GM18909 (cell line): Measurements from ENCODE around the gene NCAM2.

Source experiments
- ATAC-seq: cut with Tn5 transposase; IDR thresholded peaks from one replicate; pipeline ENCODE4 v1.9.1; 2021; ENCODE audit warnings: mild to moderate bottlenecking; ENCODE audit not compliant: unreplicated experiment, poor library complexity

The NCAM2 gene

DNA sequence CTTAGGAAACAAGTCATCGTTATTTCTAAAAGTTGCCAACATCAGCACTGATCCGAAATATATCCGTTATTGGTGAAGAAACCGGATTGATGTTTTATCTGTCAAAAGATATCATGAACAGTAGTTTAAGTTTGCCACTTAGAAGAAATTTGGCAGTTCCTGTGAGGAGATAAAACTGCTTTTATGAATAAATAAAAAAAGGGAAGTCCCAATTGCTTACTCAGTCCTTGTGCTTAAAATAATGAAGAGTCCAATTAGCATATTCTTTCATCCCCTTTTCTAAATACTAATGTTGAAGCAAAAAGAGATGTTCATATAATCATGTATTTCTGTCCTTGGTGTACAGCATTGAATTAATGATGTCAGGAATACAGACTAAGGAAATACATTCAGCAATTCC, 164.6 kb downstream of the NCAM2 start:
- no peak for ATAC-seq

DNA sequence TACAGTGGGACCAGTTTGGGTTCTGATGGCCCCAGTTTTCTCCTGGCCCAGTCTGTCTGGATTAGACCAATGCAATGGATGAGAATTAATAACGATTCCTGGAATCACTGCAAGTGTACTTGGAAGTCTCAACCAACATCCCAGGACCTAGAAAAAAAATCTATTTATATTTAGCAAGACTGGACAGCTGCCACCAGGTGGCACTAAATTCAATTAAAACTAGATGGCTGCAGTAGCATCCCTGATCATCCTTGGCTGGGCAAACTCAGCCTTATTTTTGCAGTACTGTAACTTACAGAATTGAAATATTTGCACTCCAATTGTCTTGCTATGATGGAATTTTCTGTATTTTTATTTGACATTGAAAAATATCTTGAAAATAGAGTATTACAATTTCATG, 165.7 kb downstream of the NCAM2 start:
- ATAC-seq = no peak

DNA sequence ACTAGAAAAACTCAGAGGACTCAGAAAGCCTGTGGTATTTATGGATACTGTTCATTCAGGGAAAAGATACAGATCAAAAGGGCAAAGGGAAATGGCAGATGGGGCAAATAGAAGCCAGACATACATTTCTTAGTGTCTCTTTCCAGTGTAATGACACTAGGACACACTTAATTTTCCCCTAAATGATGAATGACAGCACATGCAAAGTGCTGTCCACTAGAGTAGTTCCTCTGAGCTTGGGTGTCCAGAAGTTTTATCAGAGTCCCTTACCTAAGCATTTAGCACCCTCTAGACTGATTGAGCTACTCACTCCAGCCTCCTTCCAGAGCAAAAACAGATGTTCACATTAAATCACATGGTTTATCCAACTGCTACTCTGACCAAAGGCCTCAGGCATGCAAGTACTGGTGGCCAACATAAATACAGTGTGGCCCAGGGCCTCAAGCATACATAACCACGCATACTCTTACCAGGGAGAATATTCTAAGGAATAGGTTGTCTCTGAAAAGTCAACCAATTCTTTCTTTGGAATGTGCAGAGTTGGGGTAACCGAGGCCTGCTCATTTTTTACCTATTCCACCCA, 166.9 kb downstream of the NCAM2 start:
- ATAC-seq = no peak

DNA sequence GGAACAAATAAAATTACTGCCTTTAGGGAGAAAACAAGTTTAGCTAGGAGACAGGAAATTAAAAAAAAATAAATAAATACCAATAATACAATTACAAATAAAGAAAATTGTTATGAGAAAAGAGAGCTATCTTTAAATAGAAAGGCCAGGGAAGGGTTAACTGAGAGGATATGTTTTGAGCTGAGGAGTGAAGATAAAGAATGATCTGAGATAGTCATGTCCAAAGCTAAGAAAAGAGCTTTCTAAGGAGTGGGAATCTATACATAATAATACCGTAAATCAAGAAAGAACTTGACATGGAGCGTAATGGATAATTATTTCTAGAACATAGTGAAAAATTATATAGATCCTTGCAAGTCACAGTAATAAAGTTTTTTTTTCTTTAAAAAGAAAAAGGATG, 176.5 kb downstream of the NCAM2 start:
- no peak for ATAC-seq

DNA sequence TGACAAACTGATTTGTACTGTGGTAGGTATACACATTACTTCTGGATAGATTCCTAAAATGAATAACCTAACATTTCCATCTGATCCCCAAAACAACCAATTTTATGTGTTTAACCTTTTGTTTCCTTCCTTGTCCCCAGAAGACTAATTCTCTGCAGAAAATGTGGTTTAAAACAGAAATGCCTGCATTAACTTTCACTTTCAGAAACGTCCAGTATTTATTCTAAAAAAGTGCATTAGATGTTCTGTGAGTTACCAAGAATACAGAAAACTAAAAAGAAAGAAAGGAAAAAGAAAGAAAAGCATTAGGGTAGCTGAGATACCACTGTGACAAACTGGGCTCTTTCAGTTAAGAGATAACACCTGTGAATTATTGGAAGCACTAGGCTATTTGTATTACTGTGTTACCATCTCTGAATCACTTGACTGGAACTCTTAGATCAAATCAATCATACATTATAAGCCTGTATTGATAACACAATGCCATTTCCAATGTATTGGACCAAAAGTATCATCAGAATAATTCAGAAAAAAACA, 177.7 kb downstream of the NCAM2 start:
- no peak for ATAC-seq

DNA sequence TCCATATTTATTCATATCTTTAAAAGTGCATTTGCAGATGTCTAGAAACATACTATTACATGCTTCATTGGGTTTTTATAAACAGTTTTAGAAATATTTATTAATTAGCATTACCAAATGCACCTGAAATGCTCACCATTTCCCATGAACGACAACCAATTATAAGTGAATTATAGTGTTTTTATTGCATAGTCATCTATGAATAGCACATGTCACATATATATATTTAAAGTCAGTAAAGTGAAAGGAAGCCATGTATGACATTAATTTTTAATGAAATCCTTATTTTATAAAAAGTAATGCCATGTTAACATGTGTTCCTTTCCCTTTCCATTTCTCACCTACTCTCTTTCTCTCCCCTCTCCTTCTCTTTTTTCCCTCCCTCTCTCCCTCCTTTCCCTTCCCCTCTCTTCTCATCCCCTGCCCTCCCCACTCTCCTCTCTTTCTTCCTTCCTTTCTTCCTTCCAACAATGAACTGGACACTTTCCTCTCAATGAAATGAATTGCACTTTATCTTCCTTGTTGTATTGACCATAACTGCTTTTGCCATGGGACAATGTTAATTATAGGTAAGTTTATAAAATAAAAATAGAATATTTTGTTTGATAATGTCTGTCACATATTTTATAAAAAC, 179.3 kb downstream of the NCAM2 start:
- ATAC-seq = no peak

DNA sequence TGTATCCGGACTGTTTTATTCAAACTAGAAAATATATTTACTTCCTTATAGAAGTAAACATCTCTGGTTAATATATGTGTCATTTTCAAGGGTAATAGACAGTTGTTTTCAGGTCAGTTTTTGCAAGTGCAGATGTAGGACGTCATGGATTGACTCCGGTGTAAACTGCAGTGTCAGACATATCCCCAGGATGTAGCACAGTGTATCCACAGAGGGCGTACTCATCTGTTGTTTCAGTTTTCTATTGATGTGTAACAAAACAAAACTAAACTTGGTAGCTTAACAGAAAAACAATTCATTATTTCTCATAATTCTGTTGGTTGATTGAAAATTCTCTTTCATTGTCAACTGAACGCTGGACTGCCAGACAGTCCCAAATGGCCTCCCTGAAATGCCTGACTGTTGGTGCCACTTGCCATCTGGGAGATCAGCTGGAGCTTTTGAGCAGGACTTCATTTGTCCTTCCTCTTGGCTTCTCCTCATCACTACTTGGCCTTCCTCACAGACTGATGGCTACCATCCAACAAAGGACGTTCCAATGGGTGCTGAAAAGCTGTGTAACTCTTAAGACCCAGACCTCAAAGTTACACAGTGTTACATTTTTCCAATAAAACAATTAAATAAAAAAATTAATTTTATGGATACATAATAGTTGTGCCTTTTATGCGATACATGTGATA, 181.6 kb downstream of the NCAM2 start:
- no peak for ATAC-seq

DNA sequence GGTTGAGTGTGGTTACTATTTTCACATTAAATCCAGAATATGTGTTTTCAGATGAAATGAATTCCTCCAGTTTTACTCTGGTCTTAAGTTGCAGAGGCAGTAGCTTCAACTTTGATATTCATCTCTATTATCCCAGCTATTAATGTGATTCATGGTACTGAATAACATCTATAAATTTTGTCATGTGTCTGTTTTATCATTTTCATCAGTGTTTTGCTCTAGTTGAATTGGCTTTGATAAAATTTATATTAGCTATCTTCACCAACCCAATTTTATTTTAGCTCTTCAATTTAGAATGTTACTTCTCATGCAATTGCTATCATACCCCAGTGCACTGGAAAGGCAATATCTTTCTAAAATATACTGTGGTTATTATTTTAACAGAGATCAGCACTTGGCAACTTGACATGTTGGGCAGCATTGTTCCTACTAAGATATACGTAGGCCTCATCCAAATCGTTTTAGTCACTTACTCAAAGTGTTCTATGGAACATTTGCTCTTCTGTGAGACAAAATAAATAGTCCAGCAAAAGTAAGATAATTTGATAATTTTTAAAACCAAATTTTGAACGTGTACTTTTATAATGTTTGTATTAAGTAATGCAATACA, 184.3 kb downstream of the NCAM2 start:
- ATAC-seq = no peak

DNA sequence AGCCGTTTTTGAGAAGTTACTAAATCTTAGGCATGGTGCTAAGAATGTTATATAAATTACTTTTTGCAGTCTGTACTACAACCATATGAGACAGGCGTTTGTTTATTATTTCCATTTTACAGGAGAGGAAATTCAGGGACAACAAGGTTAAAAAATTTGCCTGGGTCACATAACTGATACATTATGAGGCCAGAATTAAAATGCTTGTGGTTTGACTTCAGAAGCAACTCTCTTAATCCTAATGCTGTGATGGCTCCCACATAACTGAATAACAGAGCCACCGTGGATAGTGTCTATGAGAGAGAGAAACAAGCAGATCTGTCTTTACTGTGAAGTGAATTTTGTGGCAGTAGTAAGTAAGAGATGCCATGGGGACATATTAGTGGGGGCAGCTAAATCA, 184.9 kb downstream of the NCAM2 start:
- ATAC-seq = no peak

DNA sequence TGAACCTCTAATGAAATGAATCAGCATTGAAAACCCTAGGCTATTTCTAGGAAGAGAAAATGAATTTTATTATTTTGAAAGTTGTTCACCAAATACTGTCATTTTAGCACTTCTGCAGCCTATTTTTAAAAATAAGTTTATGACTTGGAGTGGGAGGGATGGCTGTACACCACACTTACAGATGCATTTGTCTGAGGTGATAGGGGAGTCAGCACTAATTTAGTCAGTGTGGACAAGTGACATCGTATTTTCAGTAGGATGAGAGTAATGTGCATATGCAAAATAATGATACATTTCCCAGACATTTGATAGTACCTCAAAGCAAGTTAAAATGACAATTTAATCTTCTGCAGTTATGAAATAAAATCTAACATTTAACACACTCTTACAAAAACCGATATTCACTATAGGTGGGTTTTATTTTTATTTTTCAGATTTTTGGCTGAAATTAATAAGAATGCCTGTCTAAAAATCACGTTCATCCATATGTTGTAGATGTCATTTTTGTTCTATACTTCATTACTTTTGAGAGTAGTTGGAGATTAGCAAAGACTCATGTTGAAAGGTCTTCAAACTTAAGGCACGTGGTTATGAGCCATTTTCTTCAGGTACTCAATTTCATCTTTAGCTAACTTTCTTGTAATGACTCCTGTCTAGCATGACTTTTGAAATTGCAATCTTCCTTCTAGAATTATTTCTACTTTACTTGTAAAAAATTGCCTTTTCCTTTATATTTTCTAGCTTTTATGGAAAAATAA, 186.7 kb downstream of the NCAM2 start:
- ATAC-seq = no peak

DNA sequence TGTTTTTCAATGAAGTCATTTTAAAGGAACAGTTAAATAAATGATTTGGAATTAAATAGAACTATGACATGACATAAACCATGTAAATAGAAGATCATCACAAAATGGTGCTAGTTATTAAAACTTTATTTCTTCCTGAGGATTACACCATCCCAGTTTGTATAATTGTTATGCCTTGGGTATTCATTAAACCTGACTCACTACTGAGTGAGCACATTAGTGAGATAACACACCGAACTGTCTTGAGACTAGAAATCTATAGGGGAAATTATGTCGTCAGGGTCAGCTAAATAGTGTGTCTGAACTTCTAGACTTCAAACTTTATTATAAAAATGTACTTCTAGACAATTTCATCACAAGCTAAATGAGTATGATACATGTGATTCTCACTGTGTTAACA, 189.4 kb downstream of the NCAM2 start:
- no peak for ATAC-seq

DNA sequence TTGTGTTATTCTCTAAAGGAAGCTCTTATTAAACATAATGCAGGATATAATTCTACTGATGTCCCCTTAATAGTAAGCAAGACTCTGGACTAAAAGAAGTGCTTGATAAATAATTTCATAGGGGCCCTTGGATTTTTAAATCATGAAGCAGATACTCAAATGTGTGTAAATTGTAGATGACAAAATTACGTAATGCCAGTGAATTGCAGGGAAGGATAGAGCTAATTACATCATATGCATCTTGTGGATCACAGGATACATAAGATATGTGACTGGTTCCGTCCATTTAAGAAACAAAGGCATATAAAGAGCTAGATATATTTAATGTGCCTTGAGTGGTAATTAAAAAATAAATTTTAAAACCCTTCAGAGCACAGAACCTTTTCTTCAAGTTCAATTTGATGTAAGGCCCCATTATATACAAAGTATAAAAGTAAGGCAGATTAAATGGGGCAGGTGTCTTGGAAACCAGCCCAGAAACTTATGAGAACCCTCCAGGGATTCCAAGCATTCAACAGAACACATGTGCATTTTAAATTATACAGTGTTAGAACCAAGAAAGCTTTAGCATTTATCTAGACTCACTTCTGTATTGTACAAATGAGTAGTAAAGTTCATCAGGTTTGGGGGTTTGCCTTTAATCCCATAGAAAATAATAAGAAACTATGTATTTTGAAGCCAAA, 190.4 kb downstream of the NCAM2 start:
- no peak for ATAC-seq

DNA sequence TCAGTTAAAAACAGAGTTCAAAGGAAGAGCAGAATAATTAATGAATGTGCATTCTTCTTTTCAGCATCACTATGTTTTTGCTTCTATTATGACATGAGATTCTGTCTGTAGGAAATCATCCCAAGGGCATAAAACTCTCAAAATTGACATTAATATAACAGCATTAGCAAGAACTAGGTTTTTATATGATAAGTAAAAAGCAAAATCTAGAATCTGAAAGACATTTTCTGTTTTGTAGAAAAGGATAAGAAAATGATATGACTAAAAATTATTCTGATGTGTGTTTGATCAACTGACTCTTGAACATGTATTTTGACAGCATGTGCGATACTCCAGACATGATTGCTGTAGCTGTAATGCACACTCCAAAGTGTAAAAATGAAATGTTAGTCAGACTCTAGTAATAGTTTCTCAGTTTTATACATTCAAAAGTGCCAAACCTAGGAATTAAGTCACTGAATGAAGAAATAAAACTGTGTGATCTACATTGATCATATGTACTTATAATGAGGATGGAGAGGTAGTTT, 197.3 kb downstream of the NCAM2 start:
- no peak for ATAC-seq

DNA sequence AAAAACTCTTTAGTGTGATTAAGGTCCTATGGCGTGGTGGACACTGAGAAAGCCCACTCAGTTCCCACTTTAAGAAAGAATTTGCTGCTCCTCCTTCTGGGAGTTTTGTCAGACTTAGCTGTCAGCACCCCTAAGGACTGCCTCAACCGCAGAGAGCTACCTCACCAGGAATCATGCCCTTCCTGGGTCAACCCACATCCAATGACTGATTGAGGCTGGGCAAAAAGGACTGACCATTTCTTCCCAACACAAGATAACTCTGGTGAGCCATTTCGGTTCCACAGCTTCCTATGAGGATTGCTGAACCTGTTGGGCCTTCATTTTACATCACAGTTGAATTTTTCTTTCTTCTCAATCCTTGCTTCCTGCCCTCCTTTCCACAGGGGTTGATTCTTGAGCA, 197.9 kb downstream of the NCAM2 start:
- no peak for ATAC-seq

DNA sequence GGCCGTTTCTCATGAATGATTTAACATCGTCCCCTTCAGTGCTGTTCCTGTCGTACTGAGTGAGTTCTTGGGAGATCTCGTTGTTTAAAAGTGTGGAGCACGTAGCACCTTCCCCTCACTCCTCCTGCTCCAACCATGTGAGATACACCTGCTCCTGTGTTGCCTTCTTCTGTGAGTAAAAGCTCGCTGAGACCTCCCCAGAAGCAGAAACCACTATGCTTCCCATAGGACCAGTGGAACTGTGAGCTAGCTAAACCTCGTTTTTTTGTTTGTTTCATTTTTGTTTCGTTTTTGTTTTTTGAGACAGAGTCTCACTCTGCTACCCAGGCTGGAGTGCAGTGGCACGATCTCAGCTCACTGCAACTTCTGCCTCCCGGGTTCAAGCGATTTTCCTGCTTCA, 198.6 kb downstream of the NCAM2 start:
- no peak for ATAC-seq

DNA sequence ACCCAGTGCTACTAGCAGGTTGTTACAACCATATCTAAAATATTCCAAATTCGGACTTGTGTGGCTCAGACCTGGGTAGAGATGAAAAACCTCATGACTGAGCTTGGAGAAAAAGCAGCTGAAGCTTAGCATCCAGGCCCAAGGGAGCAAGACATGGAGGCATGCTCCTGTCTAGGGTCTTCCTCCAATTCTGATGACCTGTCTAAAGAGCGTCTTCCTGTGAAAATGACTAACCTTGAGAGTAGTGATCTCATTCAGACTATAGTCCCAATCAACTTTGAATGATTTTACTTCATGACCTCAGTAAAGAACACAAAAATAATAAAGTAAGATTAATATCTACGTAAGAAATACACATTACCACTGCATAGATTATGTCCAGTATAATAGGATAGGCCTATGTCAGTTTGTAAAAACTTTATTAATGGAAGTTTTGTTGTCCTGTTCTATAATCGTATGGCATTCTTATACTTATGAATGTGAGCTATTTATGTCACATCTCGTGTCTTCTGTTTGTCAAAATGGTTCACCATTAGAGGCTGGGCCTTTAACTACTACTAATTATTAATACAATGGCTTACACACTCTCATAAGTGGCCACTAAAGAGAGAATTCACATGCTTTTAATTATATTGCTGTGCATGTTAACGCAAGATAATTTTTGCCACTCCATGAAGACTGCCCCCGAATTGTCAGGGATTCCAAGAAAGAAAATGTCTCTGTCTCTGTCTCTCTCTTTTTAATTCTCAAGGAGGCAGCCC, 201.3 kb downstream of the NCAM2 start:
- no peak for ATAC-seq

DNA sequence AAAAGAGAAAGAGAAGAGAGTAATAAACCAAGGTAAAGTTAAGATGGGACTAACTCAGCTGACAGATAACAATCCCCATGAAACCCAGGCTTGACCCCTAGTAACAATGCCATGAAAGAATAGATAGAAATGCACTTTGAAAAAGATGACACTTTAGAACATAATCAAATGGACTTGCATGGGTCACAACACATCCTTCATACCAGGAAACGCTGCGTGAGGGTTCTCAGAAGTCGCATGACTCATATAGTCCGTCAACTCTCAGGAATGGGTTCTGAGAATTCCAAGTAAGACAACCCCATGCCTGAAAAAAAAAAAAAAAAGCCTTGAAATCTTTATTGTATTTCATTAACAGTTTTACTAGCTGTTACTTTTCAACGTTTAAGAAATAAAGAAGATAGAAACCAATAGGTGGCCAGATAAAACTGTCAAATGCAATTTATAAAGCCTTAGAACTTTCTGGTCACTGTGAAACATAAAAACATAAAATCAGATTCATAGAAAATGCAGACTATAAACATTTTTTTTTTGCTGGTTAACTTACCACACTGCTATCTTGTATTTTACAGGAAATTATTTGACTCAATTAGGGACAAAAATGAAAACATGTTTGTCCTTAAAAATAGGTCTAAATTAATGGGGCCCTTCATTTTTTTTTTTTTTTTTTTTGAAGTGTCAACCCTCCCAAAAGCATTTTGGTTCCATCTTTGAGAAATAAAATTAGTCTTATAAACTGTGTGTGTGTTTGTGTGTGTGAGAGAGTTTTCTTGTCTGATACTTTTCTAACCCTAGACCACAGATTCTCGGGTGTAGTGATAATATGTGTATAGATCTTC, 202.1 kb downstream of the NCAM2 start:
- ATAC-seq = no peak

DNA sequence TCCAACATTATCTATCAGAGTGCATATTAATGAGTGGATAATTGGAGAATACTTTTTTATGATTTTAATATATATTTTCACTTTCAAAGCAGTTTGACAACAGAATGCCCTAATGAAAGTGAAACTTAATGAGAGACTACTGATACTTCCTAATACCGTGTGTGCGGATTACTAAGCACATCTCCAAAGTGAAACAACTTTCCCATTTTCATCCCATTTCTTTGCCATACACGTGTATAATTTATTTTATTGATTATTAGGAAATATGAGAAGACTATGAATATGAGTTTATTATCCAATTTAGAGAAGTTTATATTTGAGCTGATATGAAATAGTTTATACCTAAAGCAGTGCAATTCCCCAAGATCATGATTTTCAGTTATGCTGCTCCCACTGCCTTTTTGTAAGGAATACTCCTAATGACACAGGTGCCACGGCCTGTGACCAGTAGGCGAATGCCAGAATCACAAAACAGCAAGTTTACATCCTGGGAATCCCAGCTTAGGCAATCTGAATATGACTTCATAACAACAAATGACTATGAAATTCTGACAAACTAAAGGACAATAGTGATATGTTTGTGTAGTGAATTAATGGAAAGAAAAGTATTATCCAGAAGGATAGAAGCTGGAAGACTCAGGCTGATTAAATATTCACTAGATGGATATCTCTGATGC, 202.9 kb downstream of the NCAM2 start:
- no peak for ATAC-seq
